ENCODE results near the gene DOK6. TPM values are rescaled to one million over a fixed set of nuclear protein-coding genes. Genes with fewer than 3 reads are reported as not detected.

Gene DOK6
- total RNA-seq, 4 donors from 2014 or later = 0.13 to 0.17 TPM; not detected in 2

GRCh38 chr18:69843015-69843414 lies 442.3 kb downstream of the DOK6 start:
- no peaks in the 10 kb centered on the region for H3K27me3 ChIP-seq
- DNase-seq = no peak
- in situ Hi-C loops (cut with MboI; ENCODE audit: low sequenced_read_pairs in 4 of 4) = no loop called here
- no peaks in the 10 kb centered on the region for H3K4me1 ChIP-seq
- no peaks in the 10 kb centered on the region for H3K36me3 ChIP-seq
- H3K4me3 ChIP-seq = no peak overlapping the region
- ATAC-seq = no peak
- intact Hi-C loops (cut with DNase I; ENCODE audit: low total_unique reads) = no loop called here
- no peak overlapping the region for H3K27ac ChIP-seq
- TF ChIP-seq, protein P1, sequence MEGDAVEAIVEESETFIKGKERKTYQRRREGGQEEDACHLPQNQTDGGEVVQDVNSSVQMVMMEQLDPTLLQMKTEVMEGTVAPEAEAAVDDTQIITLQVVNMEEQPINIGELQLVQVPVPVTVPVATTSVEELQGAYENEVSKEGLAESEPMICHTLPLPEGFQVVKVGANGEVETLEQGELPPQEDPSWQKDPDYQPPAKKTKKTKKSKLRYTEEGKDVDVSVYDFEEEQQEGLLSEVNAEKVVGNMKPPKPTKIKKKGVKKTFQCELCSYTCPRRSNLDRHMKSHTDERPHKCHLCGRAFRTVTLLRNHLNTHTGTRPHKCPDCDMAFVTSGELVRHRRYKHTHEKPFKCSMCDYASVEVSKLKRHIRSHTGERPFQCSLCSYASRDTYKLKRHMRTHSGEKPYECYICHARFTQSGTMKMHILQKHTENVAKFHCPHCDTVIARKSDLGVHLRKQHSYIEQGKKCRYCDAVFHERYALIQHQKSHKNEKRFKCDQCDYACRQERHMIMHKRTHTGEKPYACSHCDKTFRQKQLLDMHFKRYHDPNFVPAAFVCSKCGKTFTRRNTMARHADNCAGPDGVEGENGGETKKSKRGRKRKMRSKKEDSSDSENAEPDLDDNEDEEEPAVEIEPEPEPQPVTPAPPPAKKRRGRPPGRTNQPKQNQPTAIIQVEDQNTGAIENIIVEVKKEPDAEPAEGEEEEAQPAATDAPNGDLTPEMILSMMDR (IDR thresholded peaks at IDR 0.05 in 4 of 5, conservative IDR thresholded peaks at IDR 0.05 in 1 of 5) = no peak
- no peak for TF ChIP-seq POLR2A (IDR thresholded peaks at IDR 0.05)
- H3K9me3 ChIP-seq = no peaks in the 10 kb centered on the region

DNA sequence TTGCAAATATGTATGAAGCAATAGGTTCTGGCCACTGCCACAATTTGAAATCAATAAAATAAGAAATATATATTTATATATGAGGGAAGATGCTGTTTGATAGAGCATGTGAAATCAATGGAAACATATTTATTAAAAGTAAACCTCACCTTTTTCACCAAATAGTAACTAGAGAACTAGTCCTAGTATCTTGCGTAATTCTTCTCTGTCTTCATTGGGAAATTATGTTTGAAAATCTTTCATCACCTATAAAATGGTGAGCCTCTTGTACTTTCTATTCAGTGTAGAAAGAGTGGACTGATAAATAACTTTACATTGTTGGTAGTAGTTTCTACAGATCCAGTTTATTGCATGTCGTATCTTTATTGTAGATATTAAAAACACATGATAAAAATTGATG lies 444.0 kb downstream of the DOK6 start:
- Histone ChIP-seq H3K9me3 (no peaks in the 10 kb centered on the region), H3K27ac (no peak overlapping the region), H3K36me3 (no peaks in the 10 kb centered on the region), H3K4me3 (no peak overlapping the region), H3K27me3 (no peaks in the 10 kb centered on the region), H3K4me1 (no peaks in the 10 kb centered on the region)
- in situ Hi-C loops (cut with MboI; ENCODE audit: low sequenced_read_pairs in 4 of 4) = no loop called here
- ATAC-seq (no peak), DNase-seq (no peak)
- intact Hi-C loops (cut with DNase I; ENCODE audit: low total_unique reads) = no loop called here
- TF ChIP-seq, protein P1 (IDR thresholded peaks at IDR 0.05 in 4 of 5, conservative IDR thresholded peaks at IDR 0.05 in 1 of 5) = no peak
- no peak for TF ChIP-seq POLR2A (IDR thresholded peaks at IDR 0.05)

DNA sequence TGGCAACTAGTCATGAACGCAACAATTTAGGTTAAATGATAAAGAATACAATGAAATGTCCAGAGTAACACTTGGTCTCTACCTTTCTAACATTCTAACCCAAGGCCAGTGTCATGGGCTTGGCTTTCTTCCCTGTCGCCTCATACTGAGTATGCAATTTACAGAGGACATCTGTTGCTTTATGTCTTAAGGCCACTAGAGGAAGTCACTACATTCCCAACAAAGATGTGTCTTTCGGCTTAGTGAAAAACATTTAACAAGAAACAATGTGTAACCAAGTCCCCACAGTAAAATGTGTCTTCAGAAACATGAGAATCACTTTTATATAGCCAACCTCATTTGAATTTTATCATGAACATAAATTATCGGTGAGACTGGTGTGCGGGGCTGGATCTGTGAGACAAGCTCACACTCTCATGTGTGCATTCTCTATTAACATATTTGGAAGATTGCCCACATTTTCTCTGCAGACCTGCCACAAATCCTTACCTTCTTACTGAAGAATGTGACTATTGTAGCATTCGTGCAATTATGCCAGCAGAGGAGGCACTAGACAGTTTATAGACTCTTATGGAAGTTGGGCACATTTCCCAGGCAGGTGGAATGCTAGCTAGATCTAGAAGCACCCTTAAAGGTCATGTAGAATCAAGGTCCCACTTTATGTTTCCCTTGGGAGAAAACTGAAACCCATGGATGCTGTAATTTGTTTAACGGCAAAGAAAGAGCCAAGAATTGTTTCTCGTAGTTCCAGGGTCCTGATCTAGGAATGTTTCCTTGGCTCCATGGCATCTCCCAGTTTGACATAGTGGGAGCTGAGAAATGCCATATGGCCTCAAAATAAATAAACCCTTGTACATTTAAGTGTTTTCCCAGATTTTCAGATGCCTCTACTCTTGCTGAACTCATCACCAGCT lies 445.2 kb downstream of the DOK6 start:
- TF ChIP-seq, protein P1 (IDR thresholded peaks at IDR 0.05 in 4 of 5, conservative IDR thresholded peaks at IDR 0.05 in 1 of 5) = no peak
- no peak for TF ChIP-seq POLR2A (IDR thresholded peaks at IDR 0.05)
- ATAC-seq = no peak
- in situ Hi-C loops (cut with MboI; ENCODE audit: low sequenced_read_pairs in 4 of 4) = no loop called here
- Histone ChIP-seq H3K9me3 (no peaks in the 10 kb centered on the region), H3K27ac (no peak overlapping the region), H3K27me3 (no peaks in the 10 kb centered on the region), H3K4me3 (no peak overlapping the region), H3K4me1 (no peaks in the 10 kb centered on the region), H3K36me3 (no peaks in the 10 kb centered on the region)
- DNase-seq = no peak
- intact Hi-C loops (cut with DNase I; ENCODE audit: low total_unique reads) = no loop called here

DNA sequence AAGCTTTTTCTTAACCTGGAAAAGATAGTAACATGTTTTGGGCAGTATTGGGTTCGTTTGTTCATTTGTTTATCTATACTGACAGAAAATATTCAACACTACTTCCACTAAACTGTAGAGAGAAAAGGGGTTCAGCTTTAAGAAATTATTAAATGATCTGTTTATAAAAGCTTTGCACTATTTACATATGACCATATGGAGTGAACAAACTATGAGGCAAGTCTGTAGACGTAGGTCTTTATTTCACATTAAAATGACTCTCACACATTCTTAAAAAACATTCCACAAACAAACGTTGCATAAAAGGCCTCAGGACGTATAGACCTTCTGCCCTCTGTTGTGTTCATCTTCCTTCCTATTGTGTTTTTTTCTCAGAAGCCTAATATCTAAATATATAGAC lies 452.4 kb downstream of the DOK6 start:
- in situ Hi-C loops (cut with MboI; ENCODE audit: low sequenced_read_pairs in 4 of 4) (no loop called here), intact Hi-C loops (cut with DNase I; ENCODE audit: low total_unique reads) (no loop called here)
- Histone ChIP-seq H3K36me3 (no peaks in the 10 kb centered on the region), H3K27me3 (no peaks in the 10 kb centered on the region), H3K9me3 (no peaks in the 10 kb centered on the region), H3K4me3 (no peak overlapping the region), H3K4me1 (no peaks in the 10 kb centered on the region), H3K27ac (no peak overlapping the region)
- no peak for TF ChIP-seq POLR2A (IDR thresholded peaks at IDR 0.05)
- TF ChIP-seq, protein P1 (IDR thresholded peaks at IDR 0.05 in 4 of 5, conservative IDR thresholded peaks at IDR 0.05 in 1 of 5) = no peak
- ATAC-seq (no peak), DNase-seq (no peak)
